MM.1S (cell line): ENCODE data around the gene LPCAT4.

ENCODE experiments used
- DNase-seq: peaks from one replicate; pipeline ENCODE4 v3.0.0-alpha.2; 2015
- H2AFZ ChIP-seq: fragments of 300-600 bp; sonication (generic); 2 replicates; pipeline ENCODE4 v1.6.0; 2016; ENCODE audit warnings: antibody characterized with exemption, low read length
- H3F3A ChIP-seq: fragments of 300-600 bp; sonication (generic); 2 replicates; pipeline ENCODE4 v1.6.1; 2016; ENCODE audit warnings: mild to moderate bottlenecking, antibody characterized with exemption, low read length, moderate library complexity, mixed read lengths; ENCODE audit not compliant: insufficient read depth
- H3K27ac ChIP-seq: fragments of 300-600 bp; sonication (generic); 2 replicates; pipeline ENCODE4 v1.5.1; 2016; ENCODE audit warnings: mild to moderate bottlenecking, low read length
- H3K27me3 ChIP-seq: fragments of 300-600 bp; sonication (generic); replicated peaks from 2 replicates; pipeline ENCODE4 v1.6.0; 2016; ENCODE audit warnings: low read length; ENCODE audit not compliant: insufficient read depth
- H3K36me3 ChIP-seq: fragments of 300-600 bp; sonication (generic); replicated peaks from 2 replicates; pipeline ENCODE4 v1.6.1; 2016; ENCODE audit warnings: mild to moderate bottlenecking, low read length, mixed read lengths; ENCODE audit not compliant: insufficient read depth
- H3K4me1 ChIP-seq: fragments of 300-600 bp; sonication (generic); 2 replicates; pipeline ENCODE4 v1.6.1; 2016; ENCODE audit warnings: low read length, mixed read lengths
- H3K4me2 ChIP-seq: fragments of 300-600 bp; sonication (generic); 2 replicates; pipeline ENCODE4 v1.6.0; 2016; ENCODE audit warnings: low read depth, low read length
- H3K4me3 ChIP-seq: fragments of 300-600 bp; sonication (generic); 2 replicates; pipeline ENCODE4 v1.5.1; 2016; ENCODE audit warnings: low read length, mixed read lengths
- H3K79me2 ChIP-seq: fragments of 300-600 bp; sonication (generic); 2 replicates; pipeline ENCODE4 v1.6.1; 2016; ENCODE audit warnings: mixed run types, low read length, mixed read lengths
- H3K9ac ChIP-seq: fragments of 300-600 bp; sonication (generic); 2 replicates; pipeline ENCODE4 v1.6.1; 2016; ENCODE audit warnings: low read length, mixed read lengths
- H3K9me2 ChIP-seq: fragments of 300-600 bp; sonication (generic); replicated peaks from 2 replicates; pipeline ENCODE4 v1.6.1; 2016; ENCODE audit warnings: mild to moderate bottlenecking, low read length, mixed read lengths; ENCODE audit not compliant: insufficient read depth
- H3K9me3 ChIP-seq: fragments of 300-600 bp; sonication (generic); replicated peaks from 2 replicates; pipeline ENCODE4 v1.6.1; 2016; ENCODE audit warnings: mild to moderate bottlenecking, low read length, mixed read lengths; ENCODE audit not compliant: insufficient read depth
- H4K20me1 ChIP-seq: fragments of 300-600 bp; sonication (generic); 2 replicates; pipeline ENCODE4 v1.6.1; 2016; ENCODE audit warnings: mild to moderate bottlenecking, low read length, moderate library complexity, mixed read lengths; ENCODE audit not compliant: insufficient read depth
- CTCF ChIP-seq: fragments of 300-600 bp; sonication (generic); IDR thresholded peaks from 2 replicates; pipeline ENCODE4 v1.5.1; 2016; ENCODE audit warnings: antibody characterized with exemption, low read length, mixed read lengths
- EZH2 ChIP-seq: fragments of 300-600 bp; sonication (generic); optimal IDR thresholded peaks from 2 replicates; pipeline ENCODE3; 2017; ENCODE audit warnings: low read depth, mild to moderate bottlenecking, antibody characterized with exemption, low read length, mixed read lengths
- EZH2phosphoT487 ChIP-seq: fragments of 300-600 bp; sonication (generic); IDR thresholded peaks from 2 replicates; pipeline ENCODE4 v1.6.1; 2018; ENCODE audit warnings: antibody characterized with exemption, low read length

The LPCAT4 gene

GRCh38 chr15:34361278-34361677 is 5.7 kb downstream of the LPCAT4 start:
- Histone ChIP-seq H3K9ac (no peak overlapping the region), H3F3A (peaks cover 8% of the 10 kb centered on the region), H3K27ac (no peak overlapping the region), H3K4me3 (no peak overlapping the region), H2AFZ (no peak overlapping the region), H3K9me3 (no peaks in the 10 kb centered on the region), H3K4me2 (no peak overlapping the region), H3K27me3 (no peaks in the 10 kb centered on the region), H4K20me1 (no peaks in the 10 kb centered on the region), H3K4me1 (peaks cover 13% of the 10 kb centered on the region), H3K36me3 (no peaks in the 10 kb centered on the region), H3K79me2 (peaks cover 41% of the 10 kb centered on the region), H3K9me2 (no peaks in the 10 kb centered on the region)
- DNase-seq: no peak
- no peak for TF ChIP-seq CTCF
- TF ChIP-seq EZH2phosphoT487: no peak
- TF ChIP-seq EZH2: no peak

GRCh38 chr15:34360298-34360697 is 6.7 kb downstream of the LPCAT4 start:
- Histone ChIP-seq H3K4me2 (no peak overlapping the region), H3K27ac (no peak overlapping the region), H3K9ac (no peak overlapping the region), H4K20me1 (no peaks in the 10 kb centered on the region), H3K79me2 (peaks cover 31% of the 10 kb centered on the region), H3K9me3 (no peaks in the 10 kb centered on the region), H3K36me3 (no peaks in the 10 kb centered on the region), H3K9me2 (no peaks in the 10 kb centered on the region), H2AFZ (no peak overlapping the region), H3F3A (no peaks in the 10 kb centered on the region), H3K4me1 (peaks cover 7% of the 10 kb centered on the region), H3K27me3 (no peaks in the 10 kb centered on the region), H3K4me3 (no peak overlapping the region)
- no peak for DNase-seq
- TF ChIP-seq CTCF: no peak
- TF ChIP-seq EZH2: no peak
- TF ChIP-seq EZH2phosphoT487: no peak

- Histone ChIP-seq H3K79me2 (peaks cover 22% of the 10 kb centered on the region), H3K4me1 (no peaks in the 10 kb centered on the region), H4K20me1 (no peaks in the 10 kb centered on the region), H3K9ac (no peak overlapping the region), H3K27me3 (no peaks in the 10 kb centered on the region), H3K4me3 (no peak overlapping the region), H3K27ac (no peak overlapping the region), H3K9me2 (no peaks in the 10 kb centered on the region), H3K9me3 (no peaks in the 10 kb centered on the region), H3K4me2 (no peak overlapping the region), H3F3A (no peaks in the 10 kb centered on the region), H3K36me3 (no peaks in the 10 kb centered on the region), H2AFZ (no peak overlapping the region)
- TF ChIP-seq CTCF (no peak), EZH2 (no peak), EZH2phosphoT487 (no peak)
- no peak for DNase-seq
Measured at GRCh38 chr15:34359416-34359815, 7.6 kb downstream of the LPCAT4 start.

GRCh38 chr15:34358948-34359347 is 8.0 kb downstream of the LPCAT4 start:
- H4K20me1 ChIP-seq: no peaks in the 10 kb centered on the region
- H2AFZ ChIP-seq: no peak overlapping the region
- no peak for DNase-seq
- H3K79me2 ChIP-seq: peaks cover 18% of the 10 kb centered on the region
- no peaks in the 10 kb centered on the region for H3K4me1 ChIP-seq
- H3K36me3 ChIP-seq: no peaks in the 10 kb centered on the region
- no peaks in the 10 kb centered on the region for H3K27me3 ChIP-seq
- H3K4me2 ChIP-seq: no peak overlapping the region
- H3K27ac ChIP-seq: no peak overlapping the region
- no peaks in the 10 kb centered on the region for H3K9me3 ChIP-seq
- no peak overlapping the region for H3K9ac ChIP-seq
- H3K9me2 ChIP-seq: no peaks in the 10 kb centered on the region
- TF ChIP-seq EZH2phosphoT487: no peak
- no peak for TF ChIP-seq EZH2
- TF ChIP-seq CTCF: no peak
- H3F3A ChIP-seq: no peaks in the 10 kb centered on the region
- H3K4me3 ChIP-seq: no peak overlapping the region
